ENCODE data around the gene FILIP1L. TPM values are rescaled to one million over a fixed set of nuclear protein-coding genes. Genes with fewer than 3 reads are reported as not detected.

Gene FILIP1L
- total RNA-seq, 4 donors from 2014 or later = 26.7 to 46.3 (median 30.8) TPM

DNA sequence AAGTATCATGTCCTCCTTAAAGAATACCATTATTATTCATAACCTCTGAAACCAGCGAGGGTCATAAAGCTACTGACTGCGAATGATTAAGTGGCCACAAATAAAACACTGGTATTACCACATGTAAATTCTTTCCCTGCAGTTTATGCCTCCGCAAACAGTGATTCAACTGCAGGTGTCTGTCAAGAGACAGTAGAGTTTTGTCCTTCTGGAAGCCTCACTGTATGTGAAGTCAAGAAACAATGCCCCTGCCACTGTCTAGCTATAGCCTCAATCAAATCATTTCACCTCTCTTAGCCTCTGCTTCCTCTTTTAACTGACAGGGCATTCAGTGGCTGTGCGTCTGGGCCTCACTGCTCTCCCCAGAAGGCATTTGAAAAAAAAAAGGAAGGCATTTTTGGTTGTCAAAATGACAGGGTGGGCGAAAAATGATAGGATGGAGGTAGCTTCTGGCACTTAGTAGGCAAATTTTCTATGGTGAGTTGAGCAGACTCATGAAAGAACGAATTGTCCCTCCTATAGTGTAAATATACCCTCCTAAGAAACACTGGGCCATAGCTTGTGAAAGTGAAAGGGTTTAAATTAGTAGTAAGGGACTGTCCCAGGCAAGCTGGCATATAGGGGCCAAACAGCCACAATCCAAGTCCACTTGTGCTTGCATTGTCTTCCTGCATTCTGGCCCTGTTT is 66.7 kb downstream of the FILIP1L start:
- H3K27me3 ChIP-seq = no peaks in the 10 kb centered on the region
- peaks cover 0 to 35% (median 29%) of the 10 kb centered on the region in 4 donors for H3K4me1 ChIP-seq
- H3K4me3 ChIP-seq = no peak overlapping the region
- 41 to 42% methylated on average over 6 of the region's 6 CpGs for WGBS, 2 donors
- H3K9me3 ChIP-seq = no peaks in the 10 kb centered on the region
- TF ChIP-seq EP300 (IDR thresholded peaks at IDR 0.05) (peak in 1 of 2 donors; percentile 10), POLR2A (IDR thresholded peaks at IDR 0.05) (no peak)
- TF ChIP-seq, protein P1, sequence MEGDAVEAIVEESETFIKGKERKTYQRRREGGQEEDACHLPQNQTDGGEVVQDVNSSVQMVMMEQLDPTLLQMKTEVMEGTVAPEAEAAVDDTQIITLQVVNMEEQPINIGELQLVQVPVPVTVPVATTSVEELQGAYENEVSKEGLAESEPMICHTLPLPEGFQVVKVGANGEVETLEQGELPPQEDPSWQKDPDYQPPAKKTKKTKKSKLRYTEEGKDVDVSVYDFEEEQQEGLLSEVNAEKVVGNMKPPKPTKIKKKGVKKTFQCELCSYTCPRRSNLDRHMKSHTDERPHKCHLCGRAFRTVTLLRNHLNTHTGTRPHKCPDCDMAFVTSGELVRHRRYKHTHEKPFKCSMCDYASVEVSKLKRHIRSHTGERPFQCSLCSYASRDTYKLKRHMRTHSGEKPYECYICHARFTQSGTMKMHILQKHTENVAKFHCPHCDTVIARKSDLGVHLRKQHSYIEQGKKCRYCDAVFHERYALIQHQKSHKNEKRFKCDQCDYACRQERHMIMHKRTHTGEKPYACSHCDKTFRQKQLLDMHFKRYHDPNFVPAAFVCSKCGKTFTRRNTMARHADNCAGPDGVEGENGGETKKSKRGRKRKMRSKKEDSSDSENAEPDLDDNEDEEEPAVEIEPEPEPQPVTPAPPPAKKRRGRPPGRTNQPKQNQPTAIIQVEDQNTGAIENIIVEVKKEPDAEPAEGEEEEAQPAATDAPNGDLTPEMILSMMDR (IDR thresholded peaks at IDR 0.05) = no peak
- H3K36me3 ChIP-seq = no peaks in the 10 kb centered on the region
- DNase-seq (ENCODE audit: low spot score in 2 of 2) = no peak
- H3K27ac ChIP-seq = peak overlapping the region; percentile 16 to 77 (median 61)

DNA sequence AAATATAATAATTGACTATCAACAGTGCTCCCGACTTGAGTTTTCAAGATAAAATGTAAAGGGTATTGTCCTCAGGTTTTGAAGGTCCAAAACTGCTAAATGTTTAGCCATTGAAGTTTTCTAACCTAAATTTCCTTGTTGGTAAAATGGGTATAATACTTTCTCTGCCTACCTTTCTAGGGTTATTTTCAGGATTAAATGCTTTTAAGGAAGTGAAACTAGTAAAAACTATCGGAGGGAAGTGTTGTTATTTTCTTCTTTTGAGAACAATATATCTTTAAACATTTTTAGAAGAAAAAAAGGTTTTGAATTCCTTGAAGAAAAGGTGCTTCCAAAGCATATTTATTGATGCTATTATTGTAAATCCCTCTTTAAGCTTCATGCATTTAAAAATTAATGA is 67.3 kb downstream of the FILIP1L start:
- no peaks in the 10 kb centered on the region for H3K27me3 ChIP-seq
- H3K4me1 ChIP-seq = peaks cover 0 to 41% (median 35%) of the 10 kb centered on the region in 4 donors
- H3K36me3 ChIP-seq = no peaks in the 10 kb centered on the region
- TF ChIP-seq, protein P1 (IDR thresholded peaks at IDR 0.05) = no peak
- TF ChIP-seq EP300 (IDR thresholded peaks at IDR 0.05) = no peak
- no peak for TF ChIP-seq POLR2A (IDR thresholded peaks at IDR 0.05)
- no peaks in the 10 kb centered on the region for H3K9me3 ChIP-seq
- DNase-seq (ENCODE audit: low spot score in 2 of 2) = no peak
- peak overlapping the region; percentile 16 to 77 (median 63) for H3K27ac ChIP-seq
- no peak overlapping the region for H3K4me3 ChIP-seq
- WGBS, 2 donors = 60 to 75% methylated on average over 2 of the region's 2 CpGs

DNA sequence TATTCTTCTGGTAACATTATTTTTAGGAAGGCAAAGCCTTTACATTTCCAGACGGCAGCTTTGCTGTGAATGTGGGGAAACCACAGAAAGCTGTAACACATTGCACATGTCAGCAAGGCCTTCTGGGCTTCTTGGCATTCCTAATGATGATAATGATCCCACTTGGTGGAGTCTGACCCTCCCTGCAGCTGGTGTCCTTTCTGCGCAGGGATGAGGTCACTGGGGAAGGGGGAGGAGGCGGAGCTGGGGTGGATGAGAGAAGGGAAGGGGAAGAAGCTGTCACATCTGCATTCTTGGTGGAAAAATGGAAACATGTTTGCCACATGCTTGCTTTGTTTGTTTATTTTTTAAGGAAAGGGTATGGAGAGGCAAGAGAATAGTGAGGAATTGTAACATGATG is 68.6 kb downstream of the FILIP1L start:
- no peaks in the 10 kb centered on the region for H3K27me3 ChIP-seq
- no peak overlapping the region for H3K4me3 ChIP-seq
- no peaks in the 10 kb centered on the region for H3K36me3 ChIP-seq
- DNase-seq (ENCODE audit: low spot score in 2 of 2) = peak; percentile 47 to 61
- no peaks in the 10 kb centered on the region for H3K9me3 ChIP-seq
- peaks cover 3 to 54% (median 46%) of the 10 kb centered on the region in 4 donors for H3K4me1 ChIP-seq
- TF ChIP-seq EP300 (IDR thresholded peaks at IDR 0.05) (peak in 1 of 2 donors; percentile 71), POLR2A (IDR thresholded peaks at IDR 0.05) (no peak)
- WGBS, 2 donors = 48 to 53% methylated on average over 3 of the region's 3 CpGs
- H3K27ac ChIP-seq = peak overlapping the region; percentile 25 to 77 (median 63)

DNA sequence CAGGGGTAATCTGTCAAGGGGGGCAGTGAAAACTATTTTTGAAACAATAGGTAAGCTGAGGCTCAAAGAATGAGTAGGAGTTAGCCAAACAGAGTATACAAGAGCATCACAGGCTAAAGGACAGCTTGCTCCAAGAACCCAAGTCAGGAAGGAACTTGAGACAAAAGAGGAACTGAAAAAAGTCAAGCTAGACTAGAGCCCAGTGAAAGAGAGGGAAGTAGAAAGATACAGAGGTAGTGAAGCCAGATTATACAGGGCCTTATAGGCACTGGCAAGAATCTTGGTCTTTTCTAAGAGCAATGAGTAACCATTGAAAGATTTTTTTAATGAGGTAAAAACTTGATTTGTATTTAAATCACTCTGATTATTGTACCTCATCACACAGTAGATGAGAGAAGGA is 69.9 kb downstream of the FILIP1L start:
- Histone ChIP-seq H3K4me3 (no peak overlapping the region), H3K36me3 (no peaks in the 10 kb centered on the region), H3K27ac (peak overlapping the region in 3 of 4 donors; percentile 55 to 69 (median 56)), H3K9me3 (no peaks in the 10 kb centered on the region), H3K27me3 (no peaks in the 10 kb centered on the region), H3K4me1 (peaks cover 3 to 63% (median 54%) of the 10 kb centered on the region in 4 donors)
- TF ChIP-seq EP300 (IDR thresholded peaks at IDR 0.05) (no peak), POLR2A (IDR thresholded peaks at IDR 0.05) (no peak)
- TF ChIP-seq, protein P1 (IDR thresholded peaks at IDR 0.05) = no peak
- no peak for DNase-seq (ENCODE audit: low spot score in 2 of 2)

DNA sequence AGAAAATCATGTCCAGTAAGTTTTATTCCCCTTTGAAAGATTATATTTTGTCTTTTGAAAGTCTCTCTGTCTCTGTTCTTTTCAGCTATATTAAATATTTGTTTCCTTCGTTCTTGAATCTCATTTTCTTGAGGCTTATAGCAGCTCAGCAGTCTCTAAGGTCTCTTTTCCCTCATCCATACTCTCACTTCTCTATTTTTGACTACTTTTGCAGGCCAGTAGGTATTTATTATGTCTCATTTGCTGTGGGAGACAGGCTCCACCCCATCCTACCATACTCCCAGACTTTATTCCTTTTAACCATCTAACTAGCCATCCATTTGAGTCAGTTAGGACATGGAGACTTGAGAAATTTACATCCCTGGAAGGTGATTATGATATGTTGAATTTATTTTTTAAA is 71.0 kb downstream of the FILIP1L start:
- WGBS, 2 donors = 60 to 76% methylated on average over 1 of the region's 1 CpG
- no peaks in the 10 kb centered on the region for H3K9me3 ChIP-seq
- peak overlapping the region in 3 of 4 donors; percentile 56 to 95 (median 84) for H3K27ac ChIP-seq
- DNase-seq (ENCODE audit: low spot score in 2 of 2) = no peak
- H3K4me1 ChIP-seq = peaks cover 3 to 61% (median 53%) of the 10 kb centered on the region in 4 donors
- TF ChIP-seq, protein P1 (IDR thresholded peaks at IDR 0.05) = no peak
- TF ChIP-seq POLR2A (IDR thresholded peaks at IDR 0.05) = no peak
- TF ChIP-seq EP300 (IDR thresholded peaks at IDR 0.05) = no peak
- no peaks in the 10 kb centered on the region for H3K27me3 ChIP-seq
- H3K36me3 ChIP-seq = no peaks in the 10 kb centered on the region
- no peak overlapping the region for H3K4me3 ChIP-seq
